HepG2 (cell line): Measurements from ENCODE around the gene ZNF770. TPM values are rescaled to one million over a fixed set of nuclear protein-coding genes. Genes with fewer than 3 reads are reported as not detected.

ENCODE experiments used
- AHR ChIP-seq: IDR thresholded peaks from 2 replicates; pipeline ENCODE4 v1.6.1; 2018; ENCODE audit warnings: missing genetic modification reagents, missing compliant biosample characterization
- BCL6 ChIP-seq: IDR thresholded peaks from 2 replicates; pipeline ENCODE4 v1.6.1; 2016; ENCODE audit warnings: missing genetic modification reagents, missing compliant biosample characterization
- CENPBD1 ChIP-seq: sonication (generic); formaldehyde crosslinking; IDR thresholded peaks from 2 replicates; pipeline ENCODE4 v1.8.0; 2022; ENCODE audit warnings: missing genetic modification reagents, low read depth, mild to moderate bottlenecking, borderline replicate concordance
- HMGA1 ChIP-seq: sonication (generic); formaldehyde crosslinking; conservative IDR thresholded peaks from 2 replicates; pipeline ENCODE4 v1.4.0; 2020; ENCODE audit warnings: missing genetic modification reagents
- REL ChIP-seq: sonication (generic); formaldehyde crosslinking; conservative IDR thresholded peaks from 2 replicates; pipeline ENCODE4 v1.8.0; 2022; ENCODE audit warnings: mild to moderate bottlenecking, missing genetic modification reagents, moderate library complexity
- THRA ChIP-seq: sonication (generic); formaldehyde crosslinking; IDR thresholded peaks from 2 replicates; pipeline ENCODE4 v1.4.0; 2020; ENCODE audit warnings: missing genetic modification reagents, borderline replicate concordance
- ZBTB25 ChIP-seq: IDR thresholded peaks from 2 replicates; pipeline ENCODE4 v1.6.1; 2018; ENCODE audit warnings: missing genetic modification reagents
- ZBTB37 ChIP-seq: sonication (generic); formaldehyde crosslinking; IDR thresholded peaks from 2 replicates; pipeline ENCODE4 v1.4.0; 2020; ENCODE audit warnings: mild to moderate bottlenecking, missing genetic modification reagents
- ZFY ChIP-seq: sonication (generic); formaldehyde crosslinking; IDR thresholded peaks from 2 replicates; pipeline ENCODE4 v1.4.0; 2020; ENCODE audit warnings: missing genetic modification reagents
- ZNF3 ChIP-seq: IDR thresholded peaks from 2 replicates; pipeline ENCODE4 v1.7.0; 2017; ENCODE audit warnings: inconsistent platforms
- ZNF329 ChIP-seq: sonication (generic); formaldehyde crosslinking; IDR thresholded peaks from 2 replicates; pipeline ENCODE4 v1.9.0; 2021; ENCODE audit warnings: low read depth, mild to moderate bottlenecking, missing genetic modification reagents
- ZNF33B ChIP-seq: sonication (generic); formaldehyde crosslinking; IDR thresholded peaks from 2 replicates; pipeline ENCODE4 v1.5.1; 2020; ENCODE audit warnings: mild to moderate bottlenecking, missing genetic modification reagents
- ZNF431 ChIP-seq: sonication (generic); formaldehyde crosslinking; IDR thresholded peaks from 2 replicates; pipeline ENCODE4 v1.9.0; 2022; ENCODE audit warnings: missing genetic modification reagents, low read depth, mild to moderate bottlenecking, borderline replicate concordance
- ZNF597 ChIP-seq: sonication (generic); formaldehyde crosslinking; IDR thresholded peaks from 2 replicates; pipeline ENCODE4 v1.5.0; 2020; ENCODE audit warnings: missing genetic modification reagents
- ZNF616 ChIP-seq: sonication (generic); formaldehyde crosslinking; IDR thresholded peaks from 2 replicates; pipeline ENCODE4 v1.5.0; 2020; ENCODE audit warnings: low read depth, mild to moderate bottlenecking, missing genetic modification reagents
- polyA plus RNA-seq, 8 experiments: library from polyadenylated mRNA; depleted of rRNA in 3 of 8; stranded (reverse) in 7 of 8; unstranded in 1 of 8; fragments of >200 nt; fragmentation: Illumina TruSeq in 4 of 8; extraction: Trizol in 4 of 8; gene quantifications; 2 replicates each; pipeline versions ENCODE4 v1.2.1 to v1.2.3, GENCODE V29; 2011 to 2016; ENCODE audit warnings: low read depth in 4 of 8, missing spikeins in 1 of 8, mixed read lengths in 1 of 8; ENCODE audit not compliant: insufficient read depth in 1 of 8
- total RNA-seq, 5 experiments: library from RNA; depleted of rRNA; stranded (reverse); fragments of >200 nt; fragmentation: Illumina TruSeq; extraction: Trizol; gene quantifications; 2 replicates each; pipeline ENCODE4 v1.2.3, GENCODE V29; 2016; ENCODE audit warnings: low read depth in 1 of 5
- TF ChIP-seq, protein P1 (sequence below): IDR thresholded peaks from 2 replicates; pipeline ENCODE4 v1.6.1; 2016; ENCODE audit warnings: missing genetic modification reagents, missing compliant biosample characterization
- TF ChIP-seq, protein P2 (sequence below): sonication (generic); formaldehyde crosslinking; IDR thresholded peaks from 2 replicates; pipeline ENCODE4 v1.4.0; 2020; ENCODE audit warnings: missing genetic modification reagents
- TF ChIP-seq, protein P3 (sequence below): sonication (generic); formaldehyde crosslinking; IDR thresholded peaks from 2 replicates; pipeline ENCODE4 v1.5.0; 2020; ENCODE audit warnings: missing genetic modification reagents, mild to moderate bottlenecking, borderline replicate concordance

ZNF770 gene
- total and polyA plus RNA-seq, 2 of the 13 experiments (the other 11 are each of a cell fraction or from before 2014, with no cell fraction given), result 15.5 to 33.1 TPM

GRCh38 chr15:34988027-34988902 is at the start of gene ZNF770 (continued):
- TF ChIP-seq ZNF616, result peak; percentile 48; the same call in 1 of the 2 replicates
- TF ChIP-seq ZNF431 (CRISPR knock-in tag), result peak; percentile 89; the same call in 1 of the 2 replicates
- TF ChIP-seq ZBTB25 (CRISPR knock-in tag), result no peak; the same call in 1 of the 2 replicates
- TF ChIP-seq ZNF3, result no peak
- no peak for TF ChIP-seq HMGA1 (CRISPR knock-in tag)
- no peak for TF ChIP-seq ZBTB37 (CRISPR knock-in tag)
- no peak for TF ChIP-seq BCL6
- TF ChIP-seq ZNF33B (CRISPR knock-in tag), result peak; percentile 40; the same call in 1 of the 2 replicates
- TF ChIP-seq ZNF329 (CRISPR knock-in tag), result peak; percentile 79
- TF ChIP-seq, protein P1, sequence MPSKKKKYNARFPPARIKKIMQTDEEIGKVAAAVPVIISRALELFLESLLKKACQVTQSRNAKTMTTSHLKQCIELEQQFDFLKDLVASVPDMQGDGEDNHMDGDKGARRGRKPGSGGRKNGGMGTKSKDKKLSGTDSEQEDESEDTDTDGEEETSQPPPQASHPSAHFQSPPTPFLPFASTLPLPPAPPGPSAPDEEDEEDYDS (CRISPR knock-in tag), result peak; percentile 6; the same call in 1 of the 2 replicates
- TF ChIP-seq, protein P2, sequence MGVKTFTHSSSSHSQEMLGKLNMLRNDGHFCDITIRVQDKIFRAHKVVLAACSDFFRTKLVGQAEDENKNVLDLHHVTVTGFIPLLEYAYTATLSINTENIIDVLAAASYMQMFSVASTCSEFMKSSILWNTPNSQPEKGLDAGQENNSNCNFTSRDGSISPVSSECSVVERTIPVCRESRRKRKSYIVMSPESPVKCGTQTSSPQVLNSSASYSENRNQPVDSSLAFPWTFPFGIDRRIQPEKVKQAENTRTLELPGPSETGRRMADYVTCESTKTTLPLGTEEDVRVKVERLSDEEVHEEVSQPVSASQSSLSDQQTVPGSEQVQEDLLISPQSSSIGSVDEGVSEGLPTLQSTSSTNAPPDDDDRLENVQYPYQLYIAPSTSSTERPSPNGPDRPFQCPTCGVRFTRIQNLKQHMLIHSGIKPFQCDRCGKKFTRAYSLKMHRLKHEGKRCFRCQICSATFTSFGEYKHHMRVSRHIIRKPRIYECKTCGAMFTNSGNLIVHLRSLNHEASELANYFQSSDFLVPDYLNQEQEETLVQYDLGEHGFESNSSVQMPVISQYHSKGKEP (CRISPR knock-in tag), result peak; percentile 59
- TF ChIP-seq CENPBD1 (CRISPR knock-in tag), result peak; percentile 31; the same call in 1 of the 2 replicates
- TF ChIP-seq, protein P3, sequence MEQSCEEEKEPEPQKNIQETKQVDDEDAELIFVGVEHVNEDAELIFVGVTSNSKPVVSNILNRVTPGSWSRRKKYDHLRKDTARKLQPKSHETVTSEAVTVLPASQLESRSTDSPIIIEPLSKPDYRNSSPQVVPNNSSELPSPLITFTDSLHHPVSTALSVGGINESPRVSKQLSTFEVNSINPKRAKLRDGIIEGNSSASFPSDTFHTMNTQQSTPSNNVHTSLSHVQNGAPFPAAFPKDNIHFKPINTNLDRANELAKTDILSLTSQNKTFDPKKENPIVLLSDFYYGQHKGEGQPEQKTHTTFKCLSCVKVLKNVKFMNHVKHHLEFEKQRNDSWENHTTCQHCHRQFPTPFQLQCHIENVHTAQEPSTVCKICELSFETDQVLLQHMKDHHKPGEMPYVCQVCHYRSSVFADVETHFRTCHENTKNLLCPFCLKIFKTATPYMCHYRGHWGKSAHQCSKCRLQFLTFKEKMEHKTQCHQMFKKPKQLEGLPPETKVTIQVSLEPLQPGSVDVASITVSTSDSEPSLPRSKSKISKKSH (CRISPR knock-in tag), result no peak
- peak; percentile 28; the same call in 1 of the 2 replicates for TF ChIP-seq THRA (CRISPR knock-in tag)
- TF ChIP-seq AHR (CRISPR knock-in tag), result peak; percentile 37; the same call in 1 of the 2 replicates
- 0 out of 2 replicates have a peak, but pooled peaks have one; percentile 36 for TF ChIP-seq REL
- 0 out of 2 replicates have a peak, but pooled peaks have one; percentile 36 for TF ChIP-seq ZNF597 (CRISPR knock-in tag)
- peak; percentile 99 for TF ChIP-seq ZFY (CRISPR knock-in tag)
